NT2/D1 (cell line): ENCODE results near the gene TSHZ1.

ENCODE experiments used
- SUZ12 ChIP-seq: IDR thresholded peaks from 2 replicates; pipeline ENCODE4 v1.6.1; 2011; ENCODE audit not compliant: insufficient read length, insufficient read depth; ENCODE audit errors: extremely low read depth
- YY1 ChIP-seq: IDR thresholded peaks from 2 replicates; pipeline ENCODE4 v1.6.1; 2011; ENCODE audit not compliant: insufficient read length, insufficient read depth
- ZNF274 ChIP-seq: IDR thresholded peaks from 2 replicates; pipeline ENCODE4 v1.6.1; 2011; ENCODE audit warnings: mild to moderate bottlenecking, low read depth, low read length

DNA sequence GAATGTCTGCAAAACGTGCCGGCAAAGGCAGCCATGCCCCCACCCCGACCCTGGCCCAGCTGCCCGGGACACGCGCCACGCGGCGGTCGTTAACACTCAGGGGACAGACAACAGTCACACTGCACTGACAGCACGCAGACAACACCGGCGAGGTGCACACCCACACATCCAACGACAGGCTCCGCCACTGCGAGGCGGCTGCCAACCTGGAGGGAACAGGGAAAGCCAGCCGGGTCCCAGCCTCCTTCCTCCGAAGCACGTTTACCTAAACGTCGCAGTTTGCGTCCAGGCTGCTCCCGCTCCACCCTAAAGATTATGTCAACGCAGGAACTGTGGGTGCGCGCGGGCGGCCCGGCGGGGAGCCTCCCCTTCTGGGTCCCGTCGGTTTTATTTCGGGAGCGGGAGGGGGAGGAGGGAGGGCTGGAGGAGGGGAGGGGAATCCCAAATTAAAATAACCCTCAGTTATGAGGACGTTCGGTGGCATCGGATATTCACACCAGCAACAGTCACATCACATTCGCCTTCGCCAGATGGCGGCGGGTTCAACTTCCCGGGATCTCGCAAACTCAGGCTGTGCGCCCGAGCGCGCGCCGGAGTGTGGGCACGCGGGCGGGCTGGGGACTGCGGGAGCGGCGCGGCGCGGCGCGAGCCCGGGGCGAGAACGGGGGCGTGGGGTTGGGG is 2.3 kb upstream of the TSHZ1 start:
- no peak for TF ChIP-seq ZNF274
- TF ChIP-seq YY1: no peak
- TF ChIP-seq SUZ12: no peak
